ENCODE results near the gene TLR8.

Gene TLR8

DNA sequence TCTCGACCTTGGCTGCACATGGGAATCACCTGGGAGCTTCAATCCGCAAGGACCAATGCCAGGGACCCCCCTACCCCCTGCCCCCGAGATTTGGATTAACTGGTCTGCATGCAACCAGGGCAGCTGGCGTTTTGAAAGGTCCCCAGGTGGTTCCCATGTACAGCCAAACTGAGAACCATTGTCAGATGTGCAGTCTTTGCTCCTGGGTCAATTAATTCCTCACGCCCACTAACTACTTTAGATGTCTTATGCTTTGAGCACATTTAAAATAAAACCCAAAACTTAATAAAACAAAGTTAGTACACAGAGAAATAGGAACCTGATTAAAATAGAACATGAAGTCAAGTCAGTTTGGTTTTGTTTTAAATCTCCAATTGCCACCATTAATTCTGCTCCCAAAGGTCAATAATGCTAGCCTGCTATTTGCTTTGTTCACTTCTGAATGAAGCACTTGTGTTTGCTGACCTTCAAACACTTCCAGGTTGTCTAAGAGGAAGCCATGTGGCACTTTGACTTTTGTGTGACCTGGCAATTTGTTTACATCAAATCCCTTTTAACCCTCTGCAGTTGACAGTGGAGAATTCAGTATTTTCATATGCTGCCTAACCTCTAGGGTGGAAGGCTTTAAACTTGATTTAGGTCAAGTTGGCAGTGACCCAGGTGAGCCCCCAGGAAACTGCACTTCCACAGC, 41.3 kb downstream of the TLR8 start:
- Mint-ChIP-seq H3K27ac (no peak overlapping the region), H3K27me3 (ENCODE audit: low read depth, poor library complexity) (peaks cover 3% of the 10 kb centered on the region), H3K4me3 (no peak overlapping the region)

GRCh38 chrX:12948495-12948894, 42.1 kb downstream of the TLR8 start:
- TF ChIP-seq, protein P1, sequence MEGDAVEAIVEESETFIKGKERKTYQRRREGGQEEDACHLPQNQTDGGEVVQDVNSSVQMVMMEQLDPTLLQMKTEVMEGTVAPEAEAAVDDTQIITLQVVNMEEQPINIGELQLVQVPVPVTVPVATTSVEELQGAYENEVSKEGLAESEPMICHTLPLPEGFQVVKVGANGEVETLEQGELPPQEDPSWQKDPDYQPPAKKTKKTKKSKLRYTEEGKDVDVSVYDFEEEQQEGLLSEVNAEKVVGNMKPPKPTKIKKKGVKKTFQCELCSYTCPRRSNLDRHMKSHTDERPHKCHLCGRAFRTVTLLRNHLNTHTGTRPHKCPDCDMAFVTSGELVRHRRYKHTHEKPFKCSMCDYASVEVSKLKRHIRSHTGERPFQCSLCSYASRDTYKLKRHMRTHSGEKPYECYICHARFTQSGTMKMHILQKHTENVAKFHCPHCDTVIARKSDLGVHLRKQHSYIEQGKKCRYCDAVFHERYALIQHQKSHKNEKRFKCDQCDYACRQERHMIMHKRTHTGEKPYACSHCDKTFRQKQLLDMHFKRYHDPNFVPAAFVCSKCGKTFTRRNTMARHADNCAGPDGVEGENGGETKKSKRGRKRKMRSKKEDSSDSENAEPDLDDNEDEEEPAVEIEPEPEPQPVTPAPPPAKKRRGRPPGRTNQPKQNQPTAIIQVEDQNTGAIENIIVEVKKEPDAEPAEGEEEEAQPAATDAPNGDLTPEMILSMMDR (IDR thresholded peaks at IDR 0.05): no peak
- no peaks in the 10 kb centered on the region for H3K36me3 Mint-ChIP-seq (ENCODE audit: low read depth)
- no peak overlapping the region for H3K27ac Mint-ChIP-seq
- H3K9me3 Mint-ChIP-seq: peaks cover 55% of the 10 kb centered on the region
- DNase-seq: no peak
- peaks cover 3% of the 10 kb centered on the region for H3K27me3 Mint-ChIP-seq (ENCODE audit: low read depth, poor library complexity)
- peaks cover 68% of the 10 kb centered on the region for H3K4me1 Mint-ChIP-seq
- H3K4me3 Mint-ChIP-seq: no peak overlapping the region

More for the DNA sequence above, 41.3 kb downstream of the TLR8 start:
- TF ChIP-seq, protein P1 (IDR thresholded peaks at IDR 0.05): no peak
- DNase-seq: no peak
- Mint-ChIP-seq H3K4me1 (peaks cover 68% of the 10 kb centered on the region), H3K9me3 (peaks cover 54% of the 10 kb centered on the region), H3K36me3 (ENCODE audit: low read depth) (no peaks in the 10 kb centered on the region)

- no peak overlapping the region for H3K27ac Mint-ChIP-seq
- peaks cover 3% of the 10 kb centered on the region for H3K27me3 Mint-ChIP-seq (ENCODE audit: low read depth, poor library complexity)
- no peak overlapping the region for H3K4me3 Mint-ChIP-seq
- no peaks in the 10 kb centered on the region for H3K36me3 Mint-ChIP-seq (ENCODE audit: low read depth)
- peaks cover 53% of the 10 kb centered on the region for H3K9me3 Mint-ChIP-seq
- no peak for DNase-seq
- TF ChIP-seq, protein P1 (IDR thresholded peaks at IDR 0.05): no peak
- peaks cover 62% of the 10 kb centered on the region for H3K4me1 Mint-ChIP-seq
Observed at GRCh38 chrX:12949205-12949926, 42.9 kb downstream of the TLR8 start.

GRCh38 chrX:12949927-12950656, 43.7 kb downstream of the TLR8 start:
- Mint-ChIP-seq H3K36me3 (ENCODE audit: low read depth) (no peaks in the 10 kb centered on the region), H3K27me3 (ENCODE audit: low read depth, poor library complexity) (no peaks in the 10 kb centered on the region), H3K4me3 (no peak overlapping the region), H3K4me1 (peaks cover 54% of the 10 kb centered on the region), H3K9me3 (peaks cover 51% of the 10 kb centered on the region), H3K27ac (no peak overlapping the region)
- TF ChIP-seq, protein P1 (IDR thresholded peaks at IDR 0.05): no peak
- no peak for DNase-seq

GRCh38 chrX:12950851-12951594, 44.6 kb downstream of the TLR8 start:
- Mint-ChIP-seq H3K4me3 (no peak overlapping the region), H3K36me3 (ENCODE audit: low read depth) (no peaks in the 10 kb centered on the region), H3K4me1 (peaks cover 51% of the 10 kb centered on the region), H3K27ac (no peak overlapping the region), H3K27me3 (ENCODE audit: low read depth, poor library complexity) (no peaks in the 10 kb centered on the region), H3K9me3 (peaks cover 50% of the 10 kb centered on the region)
- peak; percentile 58 for DNase-seq
- TF ChIP-seq, protein P1 (IDR thresholded peaks at IDR 0.05): peak; percentile 56

All from nephron progenitor cell (in vitro differentiated cells).